ENCODE measurements around the gene PLOD2. TPM values are rescaled to one million over a fixed set of nuclear protein-coding genes. Genes with fewer than 3 reads are reported as not detected.
"Not testable (repeated sequence)": the region's sequence is repeated elsewhere in the genome, so short reads cannot be mapped to it uniquely, and the experiment has no call there.

The PLOD2 gene
- total and polyA plus RNA-seq, 2 donors, result 24.0 to 114 TPM

- Histone ChIP-seq H3K27ac (ENCODE audit: low read depth) (no peak overlapping the region), H3K36me3 (ENCODE audit: insufficient read depth) (no peaks in the 10 kb centered on the region), H3K4me3 (ENCODE audit: low read depth, low read length) (no peak overlapping the region), H3K4me1 (ENCODE audit: insufficient read depth) (no peaks in the 10 kb centered on the region)
- DNase-seq (ENCODE audit: extremely low spot score), result no peak
- WGBS, result 65% methylated on average over 6 of the region's 6 CpGs
Observed at GRCh38 chr3:146124126-146124801, 36.7 kb downstream of the PLOD2 start.

GRCh38 chr3:146117406-146118285, 43.3 kb downstream of the PLOD2 start:
- Histone ChIP-seq H3K27ac (ENCODE audit: low read depth) (no peak overlapping the region), H3K4me3 (ENCODE audit: low read depth, low read length) (no peak overlapping the region), H3K36me3 (ENCODE audit: insufficient read depth) (no peaks in the 10 kb centered on the region), H3K4me1 (ENCODE audit: insufficient read depth) (no peaks in the 10 kb centered on the region)
- DNase-seq (ENCODE audit: extremely low spot score), result no peak
- 76% methylated on average over 2 of the region's 2 CpGs for WGBS

GRCh38 chr3:146115619-146116018, 45.4 kb downstream of the PLOD2 start:
- Histone ChIP-seq H3K4me3 (ENCODE audit: low read depth, low read length) (no peak overlapping the region), H3K4me1 (ENCODE audit: insufficient read depth) (no peaks in the 10 kb centered on the region), H3K27ac (ENCODE audit: low read depth) (no peak overlapping the region), H3K36me3 (ENCODE audit: insufficient read depth) (no peaks in the 10 kb centered on the region)
- WGBS, result 72% methylated on average over 1 of the region's 1 CpG
- no peak for DNase-seq (ENCODE audit: extremely low spot score)

GRCh38 chr3:146113804-146114203, 47.2 kb downstream of the PLOD2 start:
- H3K36me3 ChIP-seq (ENCODE audit: insufficient read depth); DNase-seq (ENCODE audit: extremely low spot score); H3K27ac ChIP-seq (ENCODE audit: low read depth); H3K4me3 ChIP-seq (ENCODE audit: low read depth, low read length); H3K4me1 ChIP-seq (ENCODE audit: insufficient read depth): not testable (repeated sequence)
- 93% methylated on average over 12 of the region's 12 CpGs for WGBS

GRCh38 chr3:146111337-146111736, 49.6 kb downstream of the PLOD2 start:
- no peaks in the 10 kb centered on the region for H3K4me1 ChIP-seq (ENCODE audit: insufficient read depth)
- no peaks in the 10 kb centered on the region for H3K36me3 ChIP-seq (ENCODE audit: insufficient read depth)
- no peak for DNase-seq (ENCODE audit: extremely low spot score)
- H3K27ac ChIP-seq (ENCODE audit: low read depth), result no peak overlapping the region
- H3K4me3 ChIP-seq (ENCODE audit: low read depth, low read length), result no peak overlapping the region

GRCh38 chr3:146110161-146110560, 50.8 kb downstream of the PLOD2 start:
- Histone ChIP-seq H3K27ac (ENCODE audit: low read depth) (no peak overlapping the region), H3K36me3 (ENCODE audit: insufficient read depth) (no peaks in the 10 kb centered on the region), H3K4me1 (ENCODE audit: insufficient read depth) (no peaks in the 10 kb centered on the region), H3K4me3 (ENCODE audit: low read depth, low read length) (no peak overlapping the region)
- DNase-seq (ENCODE audit: extremely low spot score), result no peak
- 96% methylated on average over 1 of the region's 1 CpG for WGBS

- no peak for DNase-seq (ENCODE audit: extremely low spot score)
- Histone ChIP-seq H3K4me3 (ENCODE audit: low read depth, low read length) (no peak overlapping the region), H3K4me1 (ENCODE audit: insufficient read depth) (no peaks in the 10 kb centered on the region), H3K27ac (ENCODE audit: low read depth) (no peak overlapping the region), H3K36me3 (ENCODE audit: insufficient read depth) (no peaks in the 10 kb centered on the region)
- 67% methylated on average over 5 of the region's 5 CpGs for WGBS
Observed at GRCh38 chr3:146106986-146107385, 54.0 kb downstream of the PLOD2 start.

GRCh38 chr3:146104068-146104467, 56.9 kb downstream of the PLOD2 start:
- H3K27ac ChIP-seq (ENCODE audit: low read depth), result no peak overlapping the region
- no peak overlapping the region for H3K4me3 ChIP-seq (ENCODE audit: low read depth, low read length)
- no peaks in the 10 kb centered on the region for H3K36me3 ChIP-seq (ENCODE audit: insufficient read depth)
- WGBS, result 94% methylated on average over 3 of the region's 3 CpGs
- no peak for DNase-seq (ENCODE audit: extremely low spot score)
- H3K4me1 ChIP-seq (ENCODE audit: insufficient read depth), result no peaks in the 10 kb centered on the region

GRCh38 chr3:146102885-146103284, 58.1 kb downstream of the PLOD2 start:
- H3K4me1 ChIP-seq (ENCODE audit: insufficient read depth), result no peaks in the 10 kb centered on the region
- no peak overlapping the region for H3K27ac ChIP-seq (ENCODE audit: low read depth)
- no peaks in the 10 kb centered on the region for H3K36me3 ChIP-seq (ENCODE audit: insufficient read depth)
- no peak for DNase-seq (ENCODE audit: extremely low spot score)
- WGBS, result 95% methylated on average over 3 of the region's 3 CpGs
- H3K4me3 ChIP-seq (ENCODE audit: low read depth, low read length), result no peak overlapping the region

GRCh38 chr3:146101538-146101937, 59.4 kb downstream of the PLOD2 start:
- Histone ChIP-seq H3K4me3 (ENCODE audit: low read depth, low read length) (no peak overlapping the region), H3K4me1 (ENCODE audit: insufficient read depth) (no peaks in the 10 kb centered on the region), H3K36me3 (ENCODE audit: insufficient read depth) (no peaks in the 10 kb centered on the region), H3K27ac (ENCODE audit: low read depth) (no peak overlapping the region)
- WGBS, result 92% methylated on average over 2 of the region's 2 CpGs
- DNase-seq (ENCODE audit: extremely low spot score), result no peak

- Histone ChIP-seq H3K36me3 (ENCODE audit: insufficient read depth) (no peaks in the 10 kb centered on the region), H3K4me1 (ENCODE audit: insufficient read depth) (no peaks in the 10 kb centered on the region), H3K4me3 (ENCODE audit: low read depth, low read length) (no peak overlapping the region), H3K27ac (ENCODE audit: low read depth) (no peak overlapping the region)
- DNase-seq (ENCODE audit: extremely low spot score), result no peak
Observed at GRCh38 chr3:146100825-146101444, 60.0 kb downstream of the PLOD2 start.

GRCh38 chr3:146100180-146100579, 60.8 kb downstream of the PLOD2 start:
- WGBS, result 92% methylated on average over 2 of the region's 2 CpGs
- Histone ChIP-seq H3K4me1 (ENCODE audit: insufficient read depth) (no peaks in the 10 kb centered on the region), H3K4me3 (ENCODE audit: low read depth, low read length) (no peak overlapping the region), H3K27ac (ENCODE audit: low read depth) (no peak overlapping the region), H3K36me3 (ENCODE audit: insufficient read depth) (no peaks in the 10 kb centered on the region)
- DNase-seq (ENCODE audit: extremely low spot score), result no peak

GRCh38 chr3:146099316-146099715, 61.7 kb downstream of the PLOD2 start:
- 70% methylated on average over 9 of the region's 9 CpGs for WGBS
- H3K36me3 ChIP-seq (ENCODE audit: insufficient read depth), result no peaks in the 10 kb centered on the region
- no peak for DNase-seq (ENCODE audit: extremely low spot score)
- no peaks in the 10 kb centered on the region for H3K4me1 ChIP-seq (ENCODE audit: insufficient read depth)
- H3K27ac ChIP-seq (ENCODE audit: low read depth), result no peak overlapping the region
- no peak overlapping the region for H3K4me3 ChIP-seq (ENCODE audit: low read depth, low read length)

GRCh38 chr3:146093896-146094295, 67.1 kb downstream of the PLOD2 start:
- no peaks in the 10 kb centered on the region for H3K4me1 ChIP-seq (ENCODE audit: insufficient read depth)
- no peak overlapping the region for H3K27ac ChIP-seq (ENCODE audit: low read depth)
- DNase-seq (ENCODE audit: extremely low spot score), result no peak
- no peaks in the 10 kb centered on the region for H3K36me3 ChIP-seq (ENCODE audit: insufficient read depth)
- H3K4me3 ChIP-seq (ENCODE audit: low read depth, low read length), result no peak overlapping the region
- WGBS, result 46% methylated on average over 2 of the region's 2 CpGs
